Measurements from ENCODE around the gene KBTBD8. TPM values are rescaled to one million over a fixed set of nuclear protein-coding genes. Genes with fewer than 3 reads are reported as not detected.

KBTBD8 gene
- total and polyA plus RNA-seq, 11 donors, result 0.99 to 9.0 (median 6.1) TPM

- H3K9me3 ChIP-seq, result no peaks in the 10 kb centered on the region
- ATAC-seq (no peak), DNase-seq (no peak)
- H3K36me3 ChIP-seq, result no peaks in the 10 kb centered on the region
- intact Hi-C loops (cut with DNase I), result loop anchor here in 1 of 10 donors (10.0 kb wide), 1 partner anchor 57 kb away; no protein-coding TSS in a partner anchor
- 44 to 68% (median 54%) methylated on average over 1 of the region's 1 CpG for WGBS, 4 donors
- TF ChIP-seq CTCF (IDR thresholded peaks at IDR 0.05), result no peak
- no peak for TF ChIP-seq POLR2A (IDR thresholded peaks at IDR 0.05)
- H3K4me1 ChIP-seq, result peaks cover 0 to 8% (median 0%) of the 10 kb centered on the region in 12 donors
- H3K4me3 ChIP-seq, result no peak overlapping the region
- H3K27ac ChIP-seq, result no peak overlapping the region
- no peaks in the 10 kb centered on the region for H3K27me3 ChIP-seq
These were observed 33.9 kb downstream of the KBTBD8 start for GRCh38 chr3:67031986-67032385.

- peaks cover 0 to 8% (median 0%) of the 10 kb centered on the region in 12 donors for H3K4me1 ChIP-seq
- no peaks in the 10 kb centered on the region for H3K9me3 ChIP-seq
- no peak overlapping the region for H3K27ac ChIP-seq
- DNase-seq (no peak), ATAC-seq (no peak)
- intact Hi-C loops (cut with DNase I), result loop anchor here in 1 of 10 donors (10.0 kb wide), 1 partner anchor 58 kb away; no protein-coding TSS in a partner anchor
- TF ChIP-seq POLR2A (IDR thresholded peaks at IDR 0.05) (no peak), CTCF (IDR thresholded peaks at IDR 0.05) (no peak)
- H3K4me3 ChIP-seq, result no peak overlapping the region
- H3K27me3 ChIP-seq, result no peaks in the 10 kb centered on the region
- no peaks in the 10 kb centered on the region for H3K36me3 ChIP-seq
- 72 to 79% (median 73%) methylated on average over 2 of the region's 2 CpGs for WGBS, 4 donors
These were observed 35.0 kb downstream of the KBTBD8 start for GRCh38 chr3:67033079-67033478.

GRCh38 chr3:67034371-67034770 lies 36.3 kb downstream of the KBTBD8 start:
- TF ChIP-seq CTCF (IDR thresholded peaks at IDR 0.05) (no peak), POLR2A (IDR thresholded peaks at IDR 0.05) (no peak)
- intact Hi-C loops (cut with DNase I), result loop anchor here in 1 of 10 donors (10.0 kb wide), 1 partner anchor 60 kb away; no protein-coding TSS in a partner anchor

GRCh38 chr3:67037615-67038014 lies 39.5 kb downstream of the KBTBD8 start:
- Histone ChIP-seq H3K36me3 (no peaks in the 10 kb centered on the region), H3K27ac (no peak overlapping the region), H3K4me1 (no peaks in the 10 kb centered on the region), H3K9me3 (no peaks in the 10 kb centered on the region), H3K27me3 (no peaks in the 10 kb centered on the region), H3K4me3 (no peak overlapping the region)
- TF ChIP-seq POLR2A (IDR thresholded peaks at IDR 0.05), result no peak
- peak in 9 of 12 donors; percentile 13 to 40 (median 24) for TF ChIP-seq CTCF (IDR thresholded peaks at IDR 0.05)
- WGBS, 4 donors, result 30 to 46% (median 40%) methylated on average over 4 of the region's 4 CpGs
- intact Hi-C loops (cut with DNase I), result loop anchor here (1.0 to 10.0 kb wide), 5 partner anchors 45 to 65 kb away; no protein-coding TSS in a partner anchor
- DNase-seq (no peak), ATAC-seq (peak in 1 of 4 donors; percentile 51)

More at GRCh38 chr3:67034371-67034770, 36.3 kb downstream of the KBTBD8 start:
- no peaks in the 10 kb centered on the region for H3K36me3 ChIP-seq
- no peak overlapping the region for H3K27ac ChIP-seq
- ATAC-seq, result no peak
- H3K4me3 ChIP-seq, result no peak overlapping the region
- no peak for DNase-seq
- H3K4me1 ChIP-seq, result peaks cover 0 to 8% (median 0%) of the 10 kb centered on the region in 12 donors
- H3K27me3 ChIP-seq, result no peaks in the 10 kb centered on the region
- 79 to 91% (median 82%) methylated on average over 3 of the region's 3 CpGs for WGBS, 4 donors
- no peaks in the 10 kb centered on the region for H3K9me3 ChIP-seq

All from heart left ventricle (tissue), 16 donors.